Measurements from ENCODE around the gene CDX4.
"Not testable (repeated sequence)": the region's sequence is repeated elsewhere in the genome, so short reads cannot be mapped to it uniquely, and the experiment has no call there.

The CDX4 gene

GRCh38 chrX:73478961-73479360 lies 32.1 kb downstream of the CDX4 start:
- Histone ChIP-seq H3K9me3 (ENCODE audit: control insufficient read depth, low read length) (no peaks in the 10 kb centered on the region), H3K4me1 (ENCODE audit: control insufficient read depth, insufficient read depth, low read length, poor library complexity, severe bottlenecking) (no peaks in the 10 kb centered on the region), H3K27ac (ENCODE audit: low read depth, low read length, severe bottlenecking) (no peak overlapping the region), H3K4me3 (ENCODE audit: extremely low read depth, insufficient read depth, low read length, poor library complexity, severe bottlenecking) (no peak overlapping the region), H3K36me3 (ENCODE audit: control insufficient read depth, insufficient read depth, low read length) (no peaks in the 10 kb centered on the region)
- WGBS, 2 experiments (ENCODE audit: insufficient coverage in 2 of 2): 100% methylated on average over 2 of the region's 4 CpGs; no CpG with 5 or more reads in 1 of the 2 experiments

DNA sequence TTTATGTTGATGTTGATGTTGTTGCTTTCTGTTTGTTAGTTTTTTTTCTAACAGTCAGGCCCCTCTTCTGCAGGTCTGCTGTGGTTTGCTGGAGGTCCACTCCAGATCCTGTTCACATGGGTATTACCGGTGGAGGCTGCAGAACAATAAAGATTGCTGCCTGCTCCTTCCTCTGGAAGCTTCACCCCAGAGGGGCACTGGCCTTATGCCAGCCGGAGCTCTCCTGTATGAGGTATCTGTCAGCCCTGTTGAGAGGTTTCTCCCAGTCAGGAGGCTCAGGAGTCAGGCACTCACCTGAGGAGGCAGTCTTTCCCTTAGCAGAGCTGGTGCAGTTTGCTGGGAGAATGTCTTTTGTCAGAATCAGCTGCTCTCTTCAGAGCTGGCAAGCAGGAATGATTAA lies 34.7 kb downstream of the CDX4 start:
- Histone ChIP-seq H3K9me3 (ENCODE audit: control insufficient read depth, low read length) (no peaks in the 10 kb centered on the region), H3K27ac (ENCODE audit: low read depth, low read length, severe bottlenecking) (no peak overlapping the region), H3K4me3 (ENCODE audit: extremely low read depth, insufficient read depth, low read length, poor library complexity, severe bottlenecking) (no peak overlapping the region), H3K4me1 (ENCODE audit: control insufficient read depth, insufficient read depth, low read length, poor library complexity, severe bottlenecking) (no peaks in the 10 kb centered on the region), H3K36me3 (ENCODE audit: control insufficient read depth, insufficient read depth, low read length) (no peaks in the 10 kb centered on the region)
- WGBS, 2 experiments (ENCODE audit: insufficient coverage in 2 of 2): 80 to 83% methylated on average over 1 of the region's 2 CpGs

DNA sequence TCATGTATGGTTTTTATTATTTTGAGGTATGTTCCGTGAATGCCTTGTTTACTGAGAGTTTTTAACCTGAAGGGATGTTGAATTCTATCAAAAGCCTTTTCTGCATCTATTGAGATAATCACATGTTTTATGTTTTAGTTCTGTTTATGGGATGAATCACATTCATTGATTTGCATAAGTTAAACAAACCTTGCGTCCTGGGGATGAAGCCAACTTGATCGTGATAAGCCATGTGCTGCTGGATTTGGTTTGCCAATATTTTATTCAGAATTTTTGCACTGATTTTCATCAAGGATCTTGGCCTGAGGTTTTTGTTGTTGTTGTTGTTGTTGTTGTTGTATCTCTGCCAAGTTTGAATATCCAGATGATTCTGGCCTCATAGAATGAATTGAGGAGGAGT lies 43.8 kb downstream of the CDX4 start:
- no peak overlapping the region for H3K4me3 ChIP-seq (ENCODE audit: extremely low read depth, insufficient read depth, low read length, poor library complexity, severe bottlenecking)
- no peaks in the 10 kb centered on the region for H3K9me3 ChIP-seq (ENCODE audit: control insufficient read depth, low read length)
- no peaks in the 10 kb centered on the region for H3K4me1 ChIP-seq (ENCODE audit: control insufficient read depth, insufficient read depth, low read length, poor library complexity, severe bottlenecking)
- 100% methylated on average over 1 of the region's 3 CpGs; no CpG with 5 or more reads in 1 of the 2 experiments for WGBS, 2 experiments (ENCODE audit: insufficient coverage in 2 of 2)
- no peaks in the 10 kb centered on the region for H3K36me3 ChIP-seq (ENCODE audit: control insufficient read depth, insufficient read depth, low read length)
- H3K27ac ChIP-seq (ENCODE audit: low read depth, low read length, severe bottlenecking): no peak overlapping the region

DNA sequence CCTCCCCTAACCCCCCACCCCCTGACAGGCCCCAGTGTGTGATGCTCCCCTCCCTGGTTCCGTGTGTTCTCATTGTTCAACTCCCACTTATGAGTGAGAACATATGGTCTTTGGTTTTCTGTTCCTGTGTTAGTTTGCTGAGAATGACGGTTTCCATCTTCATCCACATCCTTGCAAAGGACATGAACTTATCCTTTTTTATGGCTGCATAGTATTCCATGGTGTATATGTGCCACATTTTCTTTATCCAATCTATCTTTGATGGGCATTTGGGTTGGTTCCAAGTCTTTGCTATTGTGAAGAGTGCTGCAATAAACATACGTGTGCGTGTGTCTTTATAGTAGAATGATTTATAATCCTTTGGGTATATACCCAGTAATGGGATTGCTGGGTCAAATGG lies 45.3 kb downstream of the CDX4 start:
- WGBS, 2 experiments (ENCODE audit: insufficient coverage in 2 of 2): no CpG with 5 or more reads among the region's 4 CpGs

More for the DNA sequence above, 45.3 kb downstream of the CDX4 start:
- H3K4me1 ChIP-seq (ENCODE audit: control insufficient read depth, insufficient read depth, low read length, poor library complexity, severe bottlenecking); H3K9me3 ChIP-seq (ENCODE audit: control insufficient read depth, low read length); H3K36me3 ChIP-seq (ENCODE audit: control insufficient read depth, insufficient read depth, low read length); H3K4me3 ChIP-seq (ENCODE audit: extremely low read depth, insufficient read depth, low read length, poor library complexity, severe bottlenecking); H3K27ac ChIP-seq (ENCODE audit: low read depth, low read length, severe bottlenecking): not testable (repeated sequence)

Data from mesodermal cell (in vitro differentiated cells).